ENCODE results near the gene SART3.
"Not testable (repeated sequence)": the region's sequence is repeated elsewhere in the genome, so short reads cannot be mapped to it uniquely, and the experiment has no call there.

The SART3 gene

DNA sequence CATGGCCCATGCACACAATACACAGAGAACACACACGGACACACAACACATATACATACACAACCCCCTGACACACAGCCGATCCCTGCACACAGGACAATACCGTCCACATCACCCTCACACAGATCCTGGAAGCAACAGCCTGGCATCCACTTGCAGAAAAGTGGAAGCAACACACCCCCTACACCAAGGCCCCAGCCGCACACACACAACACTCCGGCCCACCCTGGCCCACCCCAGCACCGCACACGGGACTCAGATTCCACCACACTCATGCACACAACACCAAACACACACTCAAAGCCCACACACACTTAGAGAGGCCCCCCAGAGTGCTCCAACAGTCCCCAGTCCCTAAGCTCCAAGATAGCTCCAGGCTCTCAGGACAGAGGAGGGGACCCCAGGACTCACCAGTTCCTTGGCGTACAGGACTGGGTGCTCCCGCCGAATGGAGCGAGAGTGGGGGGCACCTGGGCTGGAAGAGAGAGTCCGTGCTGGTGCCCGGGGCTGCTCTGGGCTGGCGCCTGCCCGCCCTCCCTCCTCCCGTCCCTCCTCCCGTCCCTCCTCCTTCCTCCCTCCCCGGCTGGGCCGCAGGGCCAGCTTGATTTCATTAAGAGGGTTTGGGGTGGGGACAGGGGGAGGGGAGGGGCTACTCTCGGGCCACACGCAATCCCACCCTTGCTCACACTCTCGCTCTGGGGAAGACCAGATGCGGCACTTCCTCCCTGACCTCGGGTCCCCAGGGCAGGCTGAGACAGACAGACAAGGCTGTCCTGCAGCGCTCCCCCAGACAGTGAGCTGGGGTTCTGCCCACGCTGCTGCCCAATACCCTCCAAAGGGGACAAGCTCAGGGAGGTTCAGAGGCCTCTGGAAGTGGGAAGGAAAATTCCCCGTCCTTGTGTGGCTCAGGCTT lies 36.8 kb upstream of the SART3 start, which contains the start of gene TMEM119:
Gene TMEM119 (minus strand): TSS at position 526 of the 913 bp plus-strand sequence. CDS start 5,701 bp downstream, outside the sequence.
- DNase-seq = peak; percentile 79

GRCh38 chr12:108596854-108597558 lies 36.0 kb upstream of the SART3 start:
- DNase-seq = no peak

DNA sequence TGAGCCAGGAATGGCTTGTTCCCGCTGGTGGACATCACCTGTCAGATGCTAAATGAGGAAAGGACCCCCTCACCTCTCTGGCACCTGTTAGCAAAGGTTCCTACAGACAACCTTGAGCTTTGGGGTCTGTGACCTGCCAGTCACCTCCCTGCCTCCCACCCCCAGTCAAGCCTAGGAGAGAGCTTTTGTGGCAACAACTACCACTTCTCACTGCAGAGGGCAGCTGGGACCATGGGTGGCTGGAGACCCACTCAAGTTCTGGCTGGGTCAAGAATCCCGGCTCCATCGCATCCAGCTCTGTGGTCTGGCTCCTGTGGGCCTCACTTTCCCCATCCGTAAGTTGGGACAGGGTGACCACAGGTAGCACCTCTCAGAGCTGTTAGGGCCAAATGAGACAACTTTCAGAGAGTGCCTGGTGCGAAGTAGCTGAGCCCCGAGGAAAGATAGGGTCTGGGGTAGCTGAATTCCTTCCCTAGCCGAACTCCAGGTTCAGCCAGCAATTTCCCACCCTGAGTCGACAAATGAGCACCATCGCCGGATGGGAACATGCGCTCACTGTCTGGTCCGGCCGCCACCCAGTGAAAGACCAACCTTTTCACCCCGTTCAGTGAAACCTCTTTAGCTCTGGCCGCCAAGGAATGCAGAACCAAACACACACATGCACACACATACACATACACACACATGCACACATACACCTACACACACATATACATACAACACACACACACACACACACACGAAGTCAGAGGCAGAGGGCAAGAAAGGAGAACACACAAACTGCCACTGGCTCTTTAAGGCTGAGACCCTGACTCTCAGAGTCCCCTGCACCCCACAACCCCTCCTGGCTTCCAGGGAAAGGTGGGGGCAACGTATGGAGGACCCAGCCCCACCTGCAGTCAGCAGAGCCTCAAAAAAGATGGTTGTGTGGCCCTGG lies 35.0 kb upstream of the SART3 start:
- no peak for DNase-seq

GRCh38 chr12:108594960-108595710 lies 34.2 kb upstream of the SART3 start:
- no peak for DNase-seq

DNA sequence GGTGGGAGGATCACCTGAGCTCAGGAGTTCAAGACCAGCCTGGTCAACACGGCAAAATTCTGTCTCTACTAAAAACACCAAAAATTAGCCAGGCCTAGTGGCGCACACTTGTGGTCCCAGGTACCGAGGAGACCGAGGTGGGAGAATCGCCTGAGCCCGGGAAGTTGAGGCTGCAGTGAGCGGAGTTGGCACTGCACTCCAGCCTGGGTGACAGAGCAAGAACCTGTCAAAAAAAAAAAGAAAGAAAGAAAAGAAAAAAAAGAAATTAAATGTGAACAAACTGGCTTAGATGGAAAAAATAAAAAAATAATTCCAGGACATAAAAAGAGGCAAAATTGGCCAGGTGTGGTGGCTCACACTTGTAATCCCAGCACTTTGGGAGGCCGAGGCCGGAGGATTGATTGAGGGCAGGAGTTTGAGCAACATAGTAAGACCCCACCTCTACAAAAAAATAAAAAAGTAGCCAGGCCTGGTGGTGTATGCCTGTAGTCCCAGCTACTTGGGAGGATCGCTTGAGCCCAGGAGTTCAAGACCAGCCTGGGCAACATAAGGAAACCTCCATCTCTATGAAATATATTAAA lies 33.4 kb upstream of the SART3 start:
- DNase-seq = no peak

DNA sequence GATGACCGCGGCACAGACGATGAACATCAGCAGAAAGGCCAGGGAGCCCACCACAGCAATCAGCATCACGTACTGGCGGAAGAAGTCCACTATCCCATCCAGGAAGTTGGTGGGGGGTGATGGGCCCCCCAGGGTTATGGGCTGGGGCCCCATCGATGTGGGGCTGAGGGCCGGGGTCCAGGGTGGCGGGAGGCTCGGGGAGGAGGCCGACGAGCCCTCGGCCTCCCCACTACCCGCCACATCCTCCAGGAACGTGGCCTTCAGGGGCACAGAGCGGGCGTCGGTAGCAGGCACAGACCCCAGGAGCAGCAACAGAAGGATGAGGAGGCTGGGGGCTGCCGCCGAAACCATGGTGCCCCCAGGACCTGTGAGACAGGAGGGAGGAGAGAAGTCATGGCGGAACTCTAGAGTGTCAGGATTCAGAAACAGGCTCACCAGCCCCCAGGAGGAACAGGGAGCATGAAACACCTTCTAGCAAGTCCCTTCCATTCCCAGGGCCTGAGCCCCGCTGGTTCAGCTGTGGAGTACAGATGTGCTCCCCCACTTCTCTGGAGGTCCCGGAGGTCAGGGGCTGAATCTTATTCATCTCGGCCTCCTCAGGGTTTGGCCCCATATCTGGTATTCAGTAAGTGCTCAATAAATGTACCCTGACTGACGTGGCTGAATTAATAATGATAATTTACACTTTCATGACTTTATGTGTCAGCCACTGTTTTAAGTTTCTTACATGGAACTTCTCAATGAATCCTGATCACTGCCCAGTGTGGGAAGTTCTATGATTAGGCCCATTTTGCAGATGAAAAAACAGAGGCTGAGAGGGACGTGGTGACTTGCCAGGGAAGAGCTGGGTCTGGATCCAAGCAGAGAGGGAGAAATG lies 31.3 kb upstream of the SART3 start:
- no peak for DNase-seq

DNA sequence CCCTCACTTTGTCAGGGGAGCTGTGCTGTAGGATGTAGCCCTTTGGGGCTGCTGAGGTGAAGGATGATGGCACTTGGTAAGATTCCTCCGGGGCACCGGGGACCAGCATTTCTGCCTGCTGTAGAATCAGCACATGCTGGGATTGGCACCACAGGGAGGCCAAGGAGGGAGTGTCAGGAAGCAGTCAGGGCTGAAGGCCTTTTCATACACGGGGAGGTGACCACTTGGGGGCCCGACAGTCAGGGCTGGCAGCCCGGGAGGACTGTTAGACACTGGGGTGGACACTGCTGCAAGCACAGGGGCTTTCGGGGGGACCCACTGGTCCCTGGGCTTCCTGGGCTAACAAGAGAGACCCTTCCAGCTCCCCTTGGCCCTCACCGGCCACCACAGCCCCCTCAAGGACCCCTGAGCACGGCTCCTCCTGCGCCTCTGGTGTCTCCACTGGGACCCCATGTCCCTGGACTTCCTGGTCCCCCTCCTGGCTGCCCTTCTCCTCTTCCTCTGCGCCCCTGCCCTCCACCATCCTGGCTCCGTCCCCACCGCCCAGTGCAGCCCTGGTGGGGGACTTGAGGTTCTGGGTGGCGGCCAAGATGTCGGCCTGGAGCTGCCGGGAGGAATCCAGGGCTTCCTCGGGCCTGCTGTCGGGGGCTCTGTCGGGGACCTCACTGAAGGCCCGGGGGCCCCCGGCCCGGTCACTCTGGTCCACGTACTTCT lies 30.5 kb upstream of the SART3 start:
- DNase-seq = no peak

- not testable (repeated sequence) for DNase-seq
Observed at GRCh38 chr12:108590463-108590862, 29.5 kb upstream of the SART3 start.

DNA sequence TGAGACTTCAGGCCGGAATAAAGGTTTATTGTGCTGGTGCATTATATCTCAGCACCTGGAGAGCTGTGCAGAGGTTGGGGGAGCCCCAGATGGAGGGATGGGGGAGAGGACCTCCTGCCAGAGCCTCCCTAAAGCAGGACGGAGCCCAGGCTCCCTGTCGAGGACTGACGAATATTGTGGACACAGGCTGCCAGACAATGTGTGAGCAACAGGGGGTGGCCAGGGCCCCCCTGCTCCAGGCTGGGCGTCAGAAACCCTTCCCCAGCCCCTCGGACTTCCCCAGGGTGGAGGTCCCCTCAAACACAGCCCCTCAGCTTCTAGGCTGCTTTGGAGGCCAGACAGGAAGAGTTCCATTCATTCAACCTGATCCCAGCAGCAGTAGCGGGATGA lies 28.9 kb upstream of the SART3 start:
- DNase-seq = no peak

DNA sequence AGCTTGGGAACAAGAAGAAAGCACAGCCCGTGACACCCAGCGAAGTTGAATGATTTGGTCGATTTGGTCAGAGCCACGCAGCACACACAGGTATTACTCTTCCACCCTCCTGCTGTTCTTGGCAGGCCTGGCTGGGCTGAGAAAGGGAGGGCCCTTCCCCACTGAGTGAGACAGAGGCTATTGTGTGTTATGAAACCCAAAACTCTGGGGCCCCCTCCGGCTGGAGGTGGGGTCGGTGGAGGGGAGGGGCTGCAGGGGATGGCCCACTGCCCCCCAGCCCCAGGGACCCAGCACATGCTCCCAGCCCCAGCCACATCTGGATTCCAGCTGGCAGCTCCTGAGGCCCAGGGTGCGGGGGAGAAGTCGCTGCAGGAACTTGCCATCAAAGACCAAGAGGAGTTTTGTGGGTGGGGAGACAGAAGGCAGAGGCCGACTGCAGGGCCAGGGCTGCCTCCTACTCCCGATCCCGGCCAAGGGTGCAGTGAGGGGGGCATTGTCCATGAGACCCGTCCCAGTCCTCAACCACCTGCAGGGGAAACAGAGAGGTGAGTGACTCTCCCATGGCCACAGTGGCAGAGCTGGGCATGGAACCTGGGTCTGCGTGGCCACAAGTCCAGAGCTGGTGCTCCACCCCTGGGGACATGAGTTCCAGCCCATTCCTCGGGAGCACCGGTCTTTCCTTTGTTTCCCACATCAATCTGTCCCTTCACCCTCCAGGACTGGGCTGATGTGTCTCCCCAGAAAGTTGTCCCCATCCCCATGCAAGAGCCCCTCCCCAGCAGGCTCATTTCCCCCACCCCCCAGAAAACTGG lies 28.3 kb upstream of the SART3 start:
- peak; percentile 82 for DNase-seq

DNA sequence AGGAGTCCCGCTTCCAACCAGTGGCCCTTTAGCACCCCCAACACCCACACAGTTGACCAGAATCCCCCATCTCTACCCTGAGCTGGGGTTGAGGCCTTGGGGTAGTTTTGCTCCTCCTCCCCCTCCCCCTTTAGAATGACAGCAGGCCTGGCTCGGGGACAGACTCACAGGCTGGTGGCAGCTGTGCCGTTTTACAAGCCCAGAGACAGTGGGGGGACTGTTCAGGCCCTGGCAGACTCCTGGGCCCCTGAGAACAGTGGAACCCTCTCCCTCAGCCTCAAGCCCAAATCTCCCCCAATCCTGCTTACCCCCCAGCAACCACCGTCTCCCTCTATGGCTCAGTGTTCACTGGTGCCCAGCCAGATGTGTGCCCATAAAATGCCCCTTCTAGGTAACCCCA lies 26.9 kb upstream of the SART3 start:
- peak; percentile 78 for DNase-seq

GRCh38 chr12:108586306-108586705 lies 25.3 kb upstream of the SART3 start:
- no peak for DNase-seq

- no peak for DNase-seq
Observed at GRCh38 chr12:108585864-108586263, 24.9 kb upstream of the SART3 start.

DNA sequence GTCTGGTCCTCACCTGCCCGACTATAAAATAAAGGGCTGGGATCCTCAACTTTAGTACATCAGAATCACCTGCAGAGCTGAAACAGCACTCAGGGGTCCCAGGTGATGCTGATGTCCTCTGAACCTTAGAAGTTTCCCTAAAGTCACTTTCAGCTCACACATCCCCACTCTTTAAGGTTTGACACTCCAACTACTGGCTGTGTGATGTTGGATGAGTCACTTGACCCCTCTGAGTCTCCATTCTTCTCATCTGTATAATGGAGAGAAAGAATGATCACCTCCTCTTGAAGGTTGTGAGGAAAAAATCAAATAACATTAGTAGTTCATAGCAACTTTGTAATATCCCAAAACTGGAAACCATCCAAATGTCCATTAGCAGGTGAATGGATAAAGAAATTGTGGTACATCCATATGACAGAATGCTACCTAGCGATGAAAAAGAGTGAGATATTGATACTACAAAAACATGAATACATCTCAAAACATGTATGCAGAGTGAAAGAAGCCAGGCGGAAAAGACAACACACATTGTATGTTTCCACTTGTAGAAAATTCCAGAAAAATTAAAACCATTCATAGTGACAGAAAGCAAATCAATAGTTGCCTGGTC lies 23.6 kb upstream of the SART3 start:
- DNase-seq = no peak

- peak; percentile 73 for DNase-seq
Observed at GRCh38 chr12:108583991-108584390, 23.0 kb upstream of the SART3 start.

- DNase-seq = no peak
Observed at GRCh38 chr12:108582978-108583770, 22.2 kb upstream of the SART3 start.

- no peak for DNase-seq
Observed at GRCh38 chr12:108582509-108582908, 21.5 kb upstream of the SART3 start.

Measured in right forelimb (tissue), 1 donor.